GM12872 (cell line): Measurements from ENCODE around the gene MRFAP1.

Experiments
- TF ChIP-seq, protein P1 (sequence below): IDR thresholded peaks from 3 replicates; pipeline ENCODE4 v1.5.1; 2011; ENCODE audit warnings: low read depth, mild to moderate bottlenecking, low read length, moderate library complexity; ENCODE audit not compliant: insufficient read depth

MRFAP1 gene

DNA sequence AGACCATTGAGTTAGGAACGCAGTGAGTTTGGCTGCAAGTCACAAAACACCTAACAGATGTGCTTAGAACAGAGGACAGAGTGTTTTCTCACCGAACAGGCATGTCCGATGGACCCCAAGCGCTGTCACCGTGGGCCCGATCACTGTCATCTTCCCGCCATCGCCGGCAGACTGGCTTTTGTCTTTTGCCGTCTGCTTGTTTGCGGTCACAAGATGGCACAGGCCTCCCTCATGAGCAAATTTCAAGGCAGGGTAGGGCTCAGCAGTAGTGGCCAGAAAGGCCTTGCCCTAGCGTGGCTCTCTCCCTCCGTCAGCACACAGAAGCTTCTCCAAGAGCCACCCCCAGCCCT lies 21.4 kb upstream of the MRFAP1 start:
- TF ChIP-seq, protein P1, sequence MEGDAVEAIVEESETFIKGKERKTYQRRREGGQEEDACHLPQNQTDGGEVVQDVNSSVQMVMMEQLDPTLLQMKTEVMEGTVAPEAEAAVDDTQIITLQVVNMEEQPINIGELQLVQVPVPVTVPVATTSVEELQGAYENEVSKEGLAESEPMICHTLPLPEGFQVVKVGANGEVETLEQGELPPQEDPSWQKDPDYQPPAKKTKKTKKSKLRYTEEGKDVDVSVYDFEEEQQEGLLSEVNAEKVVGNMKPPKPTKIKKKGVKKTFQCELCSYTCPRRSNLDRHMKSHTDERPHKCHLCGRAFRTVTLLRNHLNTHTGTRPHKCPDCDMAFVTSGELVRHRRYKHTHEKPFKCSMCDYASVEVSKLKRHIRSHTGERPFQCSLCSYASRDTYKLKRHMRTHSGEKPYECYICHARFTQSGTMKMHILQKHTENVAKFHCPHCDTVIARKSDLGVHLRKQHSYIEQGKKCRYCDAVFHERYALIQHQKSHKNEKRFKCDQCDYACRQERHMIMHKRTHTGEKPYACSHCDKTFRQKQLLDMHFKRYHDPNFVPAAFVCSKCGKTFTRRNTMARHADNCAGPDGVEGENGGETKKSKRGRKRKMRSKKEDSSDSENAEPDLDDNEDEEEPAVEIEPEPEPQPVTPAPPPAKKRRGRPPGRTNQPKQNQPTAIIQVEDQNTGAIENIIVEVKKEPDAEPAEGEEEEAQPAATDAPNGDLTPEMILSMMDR, result no peak

DNA sequence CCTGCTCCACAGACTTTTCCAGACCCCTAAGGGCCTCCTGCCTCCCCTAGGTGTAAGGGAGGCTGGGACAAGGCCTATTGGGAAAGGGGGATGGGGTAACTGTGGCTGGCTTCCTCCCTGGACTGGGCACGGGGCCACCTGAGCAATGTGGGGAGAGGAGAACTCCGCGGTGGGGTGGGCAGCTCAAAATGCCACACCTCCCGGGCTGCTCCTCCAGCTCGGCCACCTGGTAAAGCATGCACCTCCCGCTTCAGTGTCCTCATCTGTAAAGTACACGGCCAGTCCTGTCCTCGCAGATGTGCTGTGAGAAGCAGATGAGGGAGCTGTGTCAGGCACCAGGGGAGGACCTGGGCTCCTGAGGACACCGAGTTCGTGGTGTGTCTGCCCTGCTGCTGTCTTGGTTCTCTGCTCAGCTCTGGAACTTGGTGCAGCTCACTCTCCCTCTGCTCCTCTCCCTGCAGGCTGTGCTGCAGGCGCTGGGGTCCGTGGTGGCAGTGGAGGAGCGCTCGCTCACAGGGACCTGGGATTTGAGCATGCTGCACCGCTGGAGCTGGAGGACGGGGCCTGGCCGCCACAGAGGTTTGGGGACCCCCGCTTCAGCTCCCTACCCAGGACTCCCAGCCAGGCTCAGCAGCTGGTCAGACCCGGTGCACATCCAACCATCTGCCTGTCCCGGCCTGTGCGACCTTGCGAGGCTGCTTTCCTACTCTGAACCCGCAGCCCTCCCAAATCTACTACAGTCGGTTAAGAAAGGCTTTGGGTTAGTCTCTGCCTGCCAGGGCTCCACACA lies 20.8 kb upstream of the MRFAP1 start:
- TF ChIP-seq, protein P1, result no peak

DNA sequence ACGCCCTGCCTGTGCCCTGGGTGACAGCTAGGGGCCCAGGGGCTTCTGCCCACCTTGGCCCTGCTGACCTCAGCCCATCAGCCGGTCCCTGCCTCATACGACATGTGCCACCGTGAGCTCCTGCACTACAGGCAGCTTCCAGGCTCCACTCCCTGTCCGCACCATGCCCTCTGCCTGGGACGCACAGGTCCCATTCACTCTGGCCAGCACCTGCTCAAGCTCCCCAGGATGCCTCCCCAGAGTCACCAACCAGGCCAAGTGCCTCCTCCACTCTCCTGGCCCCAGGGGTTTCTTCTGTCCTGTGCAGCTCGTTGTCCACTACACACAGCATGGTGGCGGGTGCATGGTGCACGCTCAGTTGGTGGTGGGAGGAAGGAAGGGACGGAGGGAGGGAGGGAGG lies 20.2 kb upstream of the MRFAP1 start:
- TF ChIP-seq, protein P1, result no peak

DNA sequence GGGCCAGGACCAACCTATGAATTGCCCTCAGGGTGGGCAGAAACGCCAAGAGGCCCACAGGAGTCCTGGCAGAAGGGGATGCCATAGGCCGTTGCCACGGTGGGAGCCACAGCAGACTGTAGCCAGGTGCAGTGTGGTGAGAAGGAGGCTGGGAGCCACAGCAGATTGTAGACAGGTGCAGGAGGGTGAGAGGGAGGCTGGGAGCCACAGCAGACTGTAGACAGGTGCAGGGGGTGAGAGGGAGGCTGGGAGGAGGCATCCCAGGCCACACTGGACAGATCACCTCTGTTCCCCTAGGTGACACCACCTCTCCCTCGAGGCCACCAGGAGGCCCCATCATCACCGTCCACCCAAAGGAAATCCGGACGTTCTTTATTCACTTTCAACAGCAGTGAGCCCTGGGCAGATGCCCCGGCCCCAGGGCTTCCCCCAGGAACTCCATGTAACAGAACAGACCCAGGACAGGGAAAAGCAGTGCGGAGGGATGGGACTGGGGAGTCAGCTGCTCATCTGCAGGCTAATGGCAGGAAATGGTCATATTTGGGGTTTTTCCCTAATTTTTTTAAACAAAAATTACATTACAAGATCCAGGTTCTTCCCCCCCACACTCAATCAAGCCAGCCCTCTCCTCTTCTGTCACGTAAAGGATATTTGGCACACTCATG lies 19.5 kb upstream of the MRFAP1 start:
- TF ChIP-seq, protein P1, result no peak

DNA sequence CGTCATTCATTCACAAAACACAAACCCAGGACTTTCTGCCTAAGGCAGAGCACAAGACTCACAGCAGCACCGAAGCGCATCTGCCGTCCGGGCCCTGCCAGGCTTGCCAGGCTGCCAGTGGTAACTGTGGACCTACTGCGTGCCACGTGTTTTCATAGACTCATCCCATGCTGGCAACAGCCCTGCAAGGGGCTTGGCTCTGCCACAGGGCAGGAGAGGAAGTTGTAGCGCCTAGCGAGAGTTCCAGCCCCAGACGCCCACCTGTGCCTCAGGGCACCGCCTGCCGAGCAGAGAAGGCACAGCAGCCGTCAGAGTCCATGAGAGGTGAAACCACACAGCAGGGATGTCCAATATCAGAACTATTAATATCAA lies 18.9 kb upstream of the MRFAP1 start:
- TF ChIP-seq, protein P1, result no peak

DNA sequence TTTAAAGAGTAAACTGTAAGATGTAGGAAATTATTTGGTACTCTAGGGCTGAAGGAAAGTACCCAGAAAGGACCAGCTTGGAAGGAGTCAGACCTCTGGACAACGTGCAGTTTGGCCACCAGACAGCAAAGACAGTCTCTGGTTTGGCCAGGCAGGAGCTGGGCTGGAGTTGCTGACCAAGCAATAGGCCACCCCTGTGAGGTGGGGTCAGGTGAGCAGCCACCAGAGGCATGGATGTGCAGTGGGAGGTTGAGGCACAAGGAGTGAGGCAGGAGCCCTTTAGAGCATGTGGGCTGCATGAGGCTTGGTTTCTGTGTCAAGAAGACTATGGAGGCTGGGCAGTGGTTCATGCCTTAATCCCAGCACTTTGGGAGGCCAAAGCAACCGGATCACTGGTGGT lies 17.7 kb upstream of the MRFAP1 start:
- TF ChIP-seq, protein P1, result no peak

DNA sequence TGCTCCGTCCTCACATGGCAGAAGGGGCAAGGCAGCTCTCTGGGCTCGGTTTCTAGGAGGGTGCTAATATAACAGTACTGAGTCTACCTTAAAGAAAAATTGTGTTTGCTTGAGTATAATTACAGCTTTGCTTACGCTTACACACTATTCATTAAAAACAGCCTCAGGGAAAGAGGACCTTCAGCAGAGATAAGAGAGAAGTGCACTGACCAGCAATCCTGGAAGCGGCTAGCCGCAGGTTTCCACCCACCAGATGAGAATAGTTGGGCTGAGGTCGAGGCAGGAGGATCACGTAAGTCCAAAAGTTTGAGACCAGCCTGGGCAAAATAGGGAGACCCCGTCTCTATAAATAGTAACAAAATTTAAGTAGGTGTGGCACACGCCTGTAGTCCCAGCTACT lies 15.2 kb upstream of the MRFAP1 start:
- TF ChIP-seq, protein P1, result no peak
